HepG2 (cell line): ENCODE results near the gene BAHCC1. TPM values are rescaled to one million over a fixed set of nuclear protein-coding genes. Genes with fewer than 3 reads are reported as not detected.

ENCODE experiments used
- BRF2 ChIP-seq: sonication (generic); formaldehyde crosslinking; IDR thresholded peaks from 2 replicates; pipeline ENCODE4 v1.8.1; 2022; ENCODE audit warnings: mild to moderate bottlenecking, missing genetic modification reagents
- FOXP1 ChIP-seq, 2 experiments: fragments of 450-650 bp in 1 of 2; IDR thresholded peaks; 2 replicates each; pipeline ENCODE4 v1.6.1; 2017 to 2018; ENCODE audit warnings: antibody characterized with exemption in 1 of 2
- GPN1 ChIP-seq: sonication (generic); formaldehyde crosslinking; IDR thresholded peaks from 2 replicates; pipeline ENCODE4 v1.5.1; 2020; ENCODE audit warnings: missing genetic modification reagents, borderline replicate concordance
- GTF2F1 ChIP-seq: fragments of 150-350 bp; IDR thresholded peaks from 2 replicates; pipeline ENCODE4 v1.6.1; 2014; ENCODE audit warnings: low read length
- HNRNPUL1 ChIP-seq: fragments of 200-400 bp; formaldehyde crosslinking; IDR thresholded peaks from 2 replicates; pipeline ENCODE4 v1.6.1; 2017; ENCODE audit warnings: low read depth, mild to moderate bottlenecking, low read length, moderate library complexity
- HOXA7 ChIP-seq: sonication (generic); formaldehyde crosslinking; IDR thresholded peaks from 2 replicates; pipeline ENCODE4 v1.8.1; 2022; ENCODE audit warnings: mild to moderate bottlenecking, missing genetic modification reagents, moderate library complexity
- NFKB2 ChIP-seq: sonication (generic); formaldehyde crosslinking; IDR thresholded peaks from 2 replicates; pipeline ENCODE4 v1.4.0; 2020; ENCODE audit warnings: missing genetic modification reagents, borderline replicate concordance
- NFKBIZ ChIP-seq: IDR thresholded peaks from 2 replicates; pipeline ENCODE4 v1.6.1; 2018; ENCODE audit warnings: missing genetic modification reagents, missing compliant biosample characterization
- NFYB ChIP-seq: sonication (generic); formaldehyde crosslinking; IDR thresholded peaks from 2 replicates; pipeline ENCODE4 v1.4.0; 2020; ENCODE audit warnings: missing genetic modification reagents
- PAF1 ChIP-seq: IDR thresholded peaks from 2 replicates; pipeline ENCODE4 v1.6.1; 2016; ENCODE audit warnings: missing genetic modification reagents, missing compliant biosample characterization
- PBX3 ChIP-seq: sonication (generic); formaldehyde crosslinking; IDR thresholded peaks from 2 replicates; pipeline ENCODE4 v1.8.1; 2023; ENCODE audit warnings: missing genetic modification reagents, inconsistent platforms, borderline replicate concordance
- RXRA ChIP-seq: sonication (generic); formaldehyde crosslinking; IDR thresholded peaks from 2 replicates; pipeline ENCODE4 v1.5.1; 2020; ENCODE audit warnings: missing genetic modification reagents
- SALL2 ChIP-seq: sonication (generic); formaldehyde crosslinking; IDR thresholded peaks from 2 replicates; pipeline ENCODE4 v1.8.1; 2023; ENCODE audit warnings: mild to moderate bottlenecking, missing genetic modification reagents, inconsistent platforms
- SRSF9 ChIP-seq: fragments of 200-400 bp; formaldehyde crosslinking; IDR thresholded peaks from 2 replicates; pipeline ENCODE4 v1.6.1; 2018; ENCODE audit warnings: borderline replicate concordance, mild to moderate bottlenecking, low read depth, low read length; ENCODE audit not compliant: insufficient read depth, poor library complexity, severe bottlenecking
- U2AF2 ChIP-seq: fragments of 200-400 bp; formaldehyde crosslinking; IDR thresholded peaks from 2 replicates; pipeline ENCODE4 v1.6.1; 2017; ENCODE audit warnings: low read depth, mild to moderate bottlenecking, low read length
- ZBTB25 ChIP-seq: IDR thresholded peaks from 2 replicates; pipeline ENCODE4 v1.6.1; 2018; ENCODE audit warnings: missing genetic modification reagents
- ZNF20 ChIP-seq: sonication (generic); formaldehyde crosslinking; IDR thresholded peaks from 2 replicates; pipeline ENCODE4 v1.4.0; 2020; ENCODE audit warnings: mild to moderate bottlenecking, moderate library complexity, missing genetic modification reagents
- ZNF281 ChIP-seq: sonication (generic); formaldehyde crosslinking; IDR thresholded peaks from 2 replicates; pipeline ENCODE4 v1.4.0; 2020; ENCODE audit warnings: missing genetic modification reagents, borderline replicate concordance
- ZNF282 ChIP-seq: fragments of 450-650 bp; IDR thresholded peaks from 2 replicates; pipeline ENCODE4 v1.6.1; 2018; ENCODE audit not compliant: partially characterized antibody
- ZNF333 ChIP-seq: sonication (generic); formaldehyde crosslinking; IDR thresholded peaks from 2 replicates; pipeline ENCODE4 v1.4.0; 2020; ENCODE audit warnings: mild to moderate bottlenecking, missing genetic modification reagents, borderline replicate concordance
- ZNF556 ChIP-seq: sonication (generic); formaldehyde crosslinking; IDR thresholded peaks from 2 replicates; pipeline ENCODE4 v1.4.0; 2020; ENCODE audit warnings: mild to moderate bottlenecking, missing genetic modification reagents, borderline replicate concordance
- ZNF652 ChIP-seq: IDR thresholded peaks from 2 replicates; pipeline ENCODE4 v1.6.1; 2016; ENCODE audit warnings: low read depth, borderline replicate concordance
- ZNF776 ChIP-seq: sonication (generic); formaldehyde crosslinking; IDR thresholded peaks from 2 replicates; pipeline ENCODE4 v1.4.0; 2020; ENCODE audit warnings: mild to moderate bottlenecking, missing genetic modification reagents
- ZSCAN30 ChIP-seq: sonication (generic); formaldehyde crosslinking; IDR thresholded peaks from 2 replicates; pipeline ENCODE4 v1.5.0; 2020; ENCODE audit warnings: mild to moderate bottlenecking, missing genetic modification reagents
- polyA plus RNA-seq, 8 experiments: library from polyadenylated mRNA; depleted of rRNA in 3 of 8; stranded (reverse) in 7 of 8; unstranded in 1 of 8; fragments of >200 nt; fragmentation: Illumina TruSeq in 4 of 8; extraction: Trizol in 4 of 8; gene quantifications; 2 replicates each; pipeline versions ENCODE4 v1.2.1 to v1.2.3, GENCODE V29; 2011 to 2016; ENCODE audit warnings: low read depth in 4 of 8, missing spikeins in 1 of 8, mixed read lengths in 1 of 8; ENCODE audit not compliant: insufficient read depth in 1 of 8
- total RNA-seq, 5 experiments: library from RNA; depleted of rRNA; stranded (reverse); fragments of >200 nt; fragmentation: Illumina TruSeq; extraction: Trizol; gene quantifications; 2 replicates each; pipeline ENCODE4 v1.2.3, GENCODE V29; 2016; ENCODE audit warnings: low read depth in 1 of 5

The BAHCC1 gene
- total and polyA plus RNA-seq, 2 of the 13 experiments (the other 11 are each of a cell fraction or from before 2014, with no cell fraction given): 1.4 to 1.7 TPM

- peak; percentile 98 for TF ChIP-seq ZNF776 (CRISPR knock-in tag)
- no peak for TF ChIP-seq RXRA
- TF ChIP-seq BRF2 (CRISPR knock-in tag): peak; percentile 47; the same call in 1 of the 2 replicates
- no peak for TF ChIP-seq HOXA7
- no peak for TF ChIP-seq ZBTB25 (CRISPR knock-in tag)
- TF ChIP-seq ZSCAN30 (CRISPR knock-in tag): no peak
- TF ChIP-seq SALL2 (CRISPR knock-in tag): peak; percentile 36; the same call in 1 of the 2 replicates
- peak; percentile 21; the same call in 1 of the 2 replicates for TF ChIP-seq ZNF281 (CRISPR knock-in tag)
- TF ChIP-seq NFYB (CRISPR knock-in tag): peak; percentile 74
- TF ChIP-seq ZNF333 (CRISPR knock-in tag): peak; percentile 76
- TF ChIP-seq ZNF556 (CRISPR knock-in tag): 0 out of 2 replicates have a peak, but pooled peaks have one; percentile 51
- TF ChIP-seq FOXP1 (IDR thresholded peaks at IDR 0.05): no peak
- TF ChIP-seq FOXP1 (CRISPR knock-in tag; IDR thresholded peaks at IDR 0.05): no peak
- TF ChIP-seq ZNF20 (CRISPR knock-in tag): 0 out of 2 replicates have a peak, but pooled peaks have one; percentile 65
- TF ChIP-seq SRSF9: no peak
- TF ChIP-seq HNRNPUL1: no peak
- no peak for TF ChIP-seq GTF2F1
- no peak for TF ChIP-seq PAF1 (CRISPR knock-in tag)
- no peak for TF ChIP-seq ZNF282
- peak; percentile 65; the same call in 1 of the 2 replicates for TF ChIP-seq GPN1 (CRISPR knock-in tag)
- TF ChIP-seq ZNF652 (CRISPR knock-in tag): no peak
- no peak; the same call in 1 of the 2 replicates for TF ChIP-seq NFKB2
- TF ChIP-seq NFKBIZ (CRISPR knock-in tag): peak; percentile 44; the same call in 1 of the 2 replicates
- no peak for TF ChIP-seq U2AF2
- no peak for TF ChIP-seq PBX3 (CRISPR knock-in tag)
Measured at GRCh38 chr17:81487487-81488275, 92.4 kb downstream of the BAHCC1 start (continued).
